SK-N-SH (cell line): ENCODE results near the gene SIDT2.

Source experiments
- PBX3 ChIP-seq: IDR thresholded peaks from 2 replicates; pipeline ENCODE4; 2012
- USF2 ChIP-seq: fragments of 150-350 bp; IDR thresholded peaks from 2 replicates; pipeline ENCODE4 v1.6.1; 2017; ENCODE audit warnings: antibody characterized with exemption, low read length, low read depth, borderline replicate concordance

- TF ChIP-seq USF2 (no peak), PBX3 (peak; percentile 98)
Measured at GRCh38 chr11:117143871-117144476, 34.6 kb upstream of the SIDT2 start, which contains the start of gene PAFAH1B2.
